HCEC 1CT (cell line): ENCODE measurements around the gene GPR87.

Experiments
- DNase-seq: peaks from one replicate; pipeline ENCODE4 v3.0.0-alpha.2; 2017

Gene GPR87

DNA sequence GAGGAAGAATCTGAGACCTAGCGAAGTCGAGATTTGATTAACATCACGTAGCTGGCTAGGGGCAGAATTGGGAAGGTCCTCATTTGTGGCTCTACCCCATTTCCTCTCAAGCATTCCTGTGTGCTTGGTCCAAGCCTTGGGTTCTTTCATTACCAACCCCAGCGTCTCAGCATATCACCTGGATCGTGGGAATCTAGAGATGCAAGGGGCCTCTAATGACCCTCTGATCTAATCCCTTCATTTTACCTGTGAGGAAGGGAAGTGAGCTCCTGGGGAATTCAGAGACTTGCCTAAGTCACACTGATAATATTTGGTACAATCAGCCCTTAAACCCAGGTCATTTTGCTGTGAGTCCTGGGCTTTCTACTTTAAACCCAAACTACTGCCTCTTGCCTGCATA lies 2.0 kb downstream of the GPR87 start:
- DNase-seq, result no peak

DNA sequence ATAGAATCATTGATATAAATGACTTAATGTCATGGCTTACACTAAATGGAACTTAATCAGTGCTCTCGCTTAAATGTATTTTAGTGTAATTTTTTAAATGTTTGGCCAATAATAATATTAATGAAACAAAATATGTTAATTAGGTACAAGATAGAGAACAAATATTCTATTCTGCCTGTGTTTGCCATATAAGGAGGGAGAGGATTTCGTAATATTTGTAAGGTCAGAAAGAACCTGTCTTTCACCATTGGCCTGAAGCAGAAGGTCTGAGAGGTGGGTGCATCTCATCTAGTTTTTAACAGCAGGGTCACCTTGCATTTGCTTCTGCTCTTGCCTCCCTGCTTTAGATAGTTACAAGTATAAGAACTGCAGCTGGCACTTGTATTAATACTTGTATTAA lies 2.5 kb downstream of the GPR87 start:
- no peak for DNase-seq

DNA sequence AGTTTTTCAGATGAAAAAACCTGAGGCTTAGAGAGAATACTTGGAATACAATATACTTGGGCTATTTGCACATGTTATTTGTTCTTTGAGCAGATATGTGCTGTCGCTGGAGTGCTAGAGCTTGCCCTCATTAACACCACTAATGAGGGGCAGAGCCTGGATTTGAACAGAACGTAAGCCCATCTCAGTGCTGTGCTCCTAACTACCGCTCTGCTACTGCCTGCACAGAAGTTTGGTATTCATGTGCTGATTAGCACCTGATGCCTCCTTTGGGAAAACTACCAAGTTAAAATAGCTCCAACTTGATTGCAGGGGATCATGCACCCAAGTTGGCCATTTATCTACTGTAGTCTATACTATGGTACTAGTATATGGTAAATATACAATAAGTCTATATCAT lies 3.6 kb downstream of the GPR87 start:
- no peak for DNase-seq

DNA sequence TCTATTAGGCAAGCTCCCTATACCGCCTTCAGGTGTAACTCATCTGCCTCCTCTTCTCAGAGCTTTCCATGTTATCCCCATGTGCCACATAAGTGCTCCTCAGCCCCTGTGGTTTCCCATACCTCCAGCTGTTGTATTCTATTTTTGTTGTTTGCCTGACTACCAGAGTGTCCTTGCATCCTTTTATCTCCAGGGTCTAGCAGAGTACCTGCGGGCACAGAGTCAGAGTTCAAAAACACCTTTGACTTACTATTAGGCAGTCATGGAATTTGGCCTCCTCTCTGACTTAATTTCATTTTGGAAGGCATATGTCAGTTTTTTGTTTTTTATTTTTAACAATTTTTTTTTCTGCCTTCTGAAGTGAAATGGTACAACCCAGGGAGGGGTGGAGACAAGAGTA lies 7.1 kb downstream of the GPR87 start:
- no peak for DNase-seq

DNA sequence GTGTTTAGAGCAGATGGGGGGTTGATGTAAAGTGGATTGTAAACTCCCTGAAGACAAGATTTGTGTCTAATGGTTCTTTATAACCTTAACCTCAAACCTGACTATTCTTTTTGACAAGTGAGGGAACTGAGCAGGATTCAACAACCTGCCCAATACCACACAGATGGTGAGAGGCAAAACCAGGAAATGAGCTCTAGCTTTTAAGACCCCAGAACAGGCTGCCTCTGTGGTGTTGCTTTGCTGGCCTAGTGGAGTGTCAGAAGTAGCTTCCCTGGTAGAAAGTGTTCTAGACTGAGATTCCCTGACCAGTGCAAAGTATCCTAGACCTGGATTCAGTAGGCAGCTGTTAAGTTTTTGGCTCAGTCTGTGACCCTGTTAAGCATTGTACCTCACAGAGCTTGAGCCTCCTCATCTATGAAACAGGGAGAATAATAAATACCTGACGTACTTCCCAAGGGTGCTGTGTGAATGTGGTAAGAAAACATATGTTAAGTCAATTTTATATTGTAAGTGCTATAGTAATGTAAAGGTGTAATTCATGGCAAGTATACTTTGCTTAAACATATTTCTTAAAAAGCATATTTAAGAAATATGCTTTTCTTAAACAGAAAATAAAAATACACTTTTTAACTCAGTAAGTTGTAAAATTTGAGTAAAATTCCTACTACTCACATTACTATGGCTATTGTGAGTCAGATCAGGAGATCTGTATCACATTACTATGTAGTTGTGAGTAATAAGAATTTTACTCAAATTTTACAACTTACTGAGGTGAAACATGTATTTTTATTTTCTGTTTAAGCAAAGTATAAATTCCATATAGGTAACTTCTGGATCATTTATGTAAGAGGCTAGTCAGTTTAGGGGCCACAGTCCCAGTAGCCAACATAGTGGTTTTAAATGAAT lies 8.8 kb downstream of the GPR87 start:
- peak; percentile 39 for DNase-seq

DNA sequence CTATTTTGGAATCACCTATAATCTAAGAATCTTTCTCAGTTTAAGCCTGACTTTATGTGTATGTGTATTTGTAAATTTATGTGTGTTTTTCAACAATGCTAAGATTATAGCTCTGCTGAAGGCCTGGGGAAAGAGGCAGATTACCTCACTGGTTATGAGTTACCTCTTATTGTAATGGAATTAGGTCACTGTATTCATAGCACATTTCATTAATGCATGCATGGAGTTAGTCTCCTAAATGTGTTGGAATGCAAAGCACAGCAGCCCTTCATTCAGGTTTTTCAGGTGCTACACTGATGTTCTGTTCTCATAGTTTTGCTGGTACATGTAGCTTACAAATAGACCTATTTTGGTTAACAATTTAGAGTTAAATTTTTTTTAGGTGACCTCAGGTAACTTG lies 9.5 kb downstream of the GPR87 start:
- DNase-seq, result no peak

DNA sequence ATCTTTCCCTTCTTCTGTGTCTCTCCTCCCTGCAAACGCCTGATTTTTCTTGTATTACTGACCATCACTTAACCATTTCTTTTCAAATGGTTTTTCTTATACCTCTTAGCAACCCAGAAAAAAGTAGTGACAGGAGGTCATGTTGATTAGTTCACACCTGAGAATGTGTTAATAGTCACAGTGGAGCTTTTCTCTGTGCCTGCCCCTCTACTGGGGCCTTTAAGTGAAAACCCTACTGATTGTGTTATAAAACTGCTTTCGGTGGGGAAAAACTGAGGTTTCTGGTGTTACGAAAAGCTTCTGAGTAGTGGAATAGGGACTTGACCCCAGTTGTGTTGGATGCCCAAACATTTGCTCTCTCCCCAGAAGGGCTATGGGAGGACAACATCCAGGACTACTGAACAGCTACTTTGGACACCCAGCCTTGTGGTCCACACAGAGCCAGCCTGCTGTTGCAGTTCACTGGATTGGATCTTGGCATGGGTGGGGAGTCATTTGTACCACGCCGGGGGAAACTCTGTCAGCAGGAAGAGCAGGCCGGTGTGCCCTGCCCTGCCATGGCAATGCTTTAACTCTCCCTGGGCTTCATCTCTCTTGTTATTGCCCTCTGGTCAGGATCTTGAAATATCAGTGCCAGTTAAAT lies 10.3 kb downstream of the GPR87 start:
- DNase-seq, result no peak

DNA sequence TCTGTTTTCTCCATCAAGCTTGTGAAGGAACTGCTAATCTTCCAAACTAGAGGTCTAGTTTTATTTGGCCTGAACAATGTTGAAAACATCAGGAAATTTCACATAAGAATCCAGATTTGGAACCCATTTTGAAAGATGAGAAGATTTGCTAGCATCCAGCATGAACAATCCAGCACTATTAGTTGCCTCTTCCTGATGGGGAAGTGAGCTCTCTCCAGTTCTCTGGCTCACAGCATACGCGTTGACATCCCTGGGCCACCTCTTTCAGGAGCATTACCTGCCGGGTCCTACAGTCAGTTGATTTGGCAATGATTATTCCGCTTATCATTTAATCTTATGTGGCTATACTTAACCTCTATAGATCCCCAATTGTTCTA lies 10.9 kb downstream of the GPR87 start:
- DNase-seq, result no peak

DNA sequence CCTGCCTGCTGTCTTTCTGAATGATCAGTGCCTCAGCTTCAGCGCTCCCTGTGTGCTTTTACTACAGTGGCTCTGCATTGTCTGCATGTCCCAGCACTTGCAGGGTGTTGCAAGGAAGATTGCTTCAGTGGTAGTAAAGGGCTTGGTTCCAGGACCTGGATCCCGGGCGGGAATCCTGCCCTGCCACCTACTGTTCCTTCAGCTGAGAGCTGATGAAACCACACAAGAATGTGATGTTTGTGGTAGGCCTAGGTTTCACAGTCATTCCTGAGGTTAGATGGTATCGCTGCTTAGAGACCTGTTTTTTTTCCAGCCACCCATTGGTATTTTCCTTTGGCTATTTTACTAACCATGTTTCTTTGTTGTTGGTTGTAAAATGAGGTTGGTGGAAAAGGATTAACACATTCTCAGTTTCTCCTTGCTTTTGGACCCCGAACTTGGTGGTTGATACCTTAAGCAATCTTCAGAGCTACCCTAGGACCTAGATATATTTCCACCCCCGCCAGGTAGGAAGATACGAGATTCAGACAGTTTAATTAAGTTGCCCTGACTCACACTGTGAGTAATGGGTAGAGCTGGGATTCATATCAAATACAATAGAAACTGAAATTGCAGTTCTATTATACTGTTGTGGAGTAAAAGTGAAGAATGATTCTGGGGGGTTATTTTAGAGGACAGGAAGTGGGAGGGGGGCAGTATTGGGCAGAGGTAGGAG lies 11.4 kb downstream of the GPR87 start:
- peak; percentile 95 for DNase-seq

DNA sequence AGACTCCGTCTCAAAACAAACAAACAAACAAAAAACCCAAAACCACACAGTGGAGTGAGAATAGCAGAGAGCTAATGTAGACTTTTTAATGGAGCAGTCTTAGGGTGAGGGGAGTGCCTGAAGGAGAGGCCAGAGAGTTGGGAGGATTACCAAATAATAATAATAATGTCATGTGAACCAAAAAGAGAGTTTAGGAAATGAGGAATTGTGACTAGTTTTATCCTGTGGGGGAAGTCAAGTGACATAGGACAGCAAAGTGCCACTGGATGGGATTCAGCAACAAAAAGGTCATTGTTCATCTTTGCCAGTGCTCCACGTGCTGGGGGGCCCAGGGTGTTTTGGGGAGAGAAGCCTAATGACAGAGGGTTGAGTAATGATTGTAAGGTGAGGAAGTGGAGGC lies 12.9 kb downstream of the GPR87 start:
- DNase-seq, result no peak

DNA sequence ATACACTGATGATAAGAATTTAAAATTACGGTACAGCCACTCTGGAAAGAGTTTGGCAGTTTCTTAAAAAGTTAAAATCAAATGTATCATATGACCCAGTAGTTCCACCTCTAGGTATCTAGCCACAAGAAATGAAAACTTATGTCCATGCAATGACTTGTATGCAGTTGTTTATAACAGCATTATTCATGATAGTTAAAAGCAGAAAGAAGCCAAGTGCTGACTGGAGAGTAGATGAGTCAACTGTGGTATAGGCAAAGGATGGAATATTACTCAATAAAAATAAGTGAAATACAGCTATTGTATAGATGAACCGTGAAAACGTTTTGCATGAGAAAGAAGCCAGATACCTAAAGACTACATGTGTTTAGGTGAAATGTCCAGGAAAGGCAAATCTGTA lies 14.8 kb downstream of the GPR87 start:
- peak; percentile 90 for DNase-seq

DNA sequence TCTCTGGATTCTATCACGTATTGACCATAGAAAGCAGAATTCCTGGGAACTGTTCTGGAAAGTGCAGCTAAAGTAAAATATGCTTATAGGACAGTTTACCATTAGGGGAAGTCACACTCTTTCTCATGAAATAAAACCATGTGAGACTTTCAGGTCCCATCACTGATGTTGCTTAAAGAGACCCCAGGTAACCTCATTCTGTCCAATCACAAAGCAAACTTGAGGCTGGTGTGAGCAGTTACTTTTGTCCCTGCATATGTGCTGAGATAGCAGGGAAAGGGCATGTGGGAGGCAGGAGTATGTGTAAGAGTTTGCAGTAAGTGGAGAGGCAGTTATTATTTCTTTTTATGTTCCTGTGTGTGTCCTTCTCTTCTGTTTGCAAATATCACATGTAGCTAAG lies 16.1 kb downstream of the GPR87 start:
- DNase-seq, result no peak

DNA sequence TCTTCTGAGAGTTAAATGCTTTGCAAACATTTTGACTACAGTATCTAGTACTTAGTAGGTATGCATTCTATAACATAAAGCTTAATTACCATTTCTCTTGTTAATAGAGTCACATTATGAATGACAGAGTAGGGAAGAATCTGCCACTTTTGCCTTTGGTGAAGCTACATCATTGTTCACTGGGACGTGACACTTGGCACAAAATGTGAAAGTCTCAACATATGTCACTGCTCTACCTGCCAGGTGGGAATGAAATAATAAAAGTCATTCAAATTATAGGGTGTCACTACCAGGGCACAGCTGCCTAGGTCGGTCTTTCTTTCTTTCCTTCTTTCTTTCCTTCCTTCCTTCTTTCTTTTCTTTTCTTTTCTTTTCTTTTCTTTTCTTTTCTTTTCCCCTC lies 17.6 kb downstream of the GPR87 start:
- no peak for DNase-seq

DNA sequence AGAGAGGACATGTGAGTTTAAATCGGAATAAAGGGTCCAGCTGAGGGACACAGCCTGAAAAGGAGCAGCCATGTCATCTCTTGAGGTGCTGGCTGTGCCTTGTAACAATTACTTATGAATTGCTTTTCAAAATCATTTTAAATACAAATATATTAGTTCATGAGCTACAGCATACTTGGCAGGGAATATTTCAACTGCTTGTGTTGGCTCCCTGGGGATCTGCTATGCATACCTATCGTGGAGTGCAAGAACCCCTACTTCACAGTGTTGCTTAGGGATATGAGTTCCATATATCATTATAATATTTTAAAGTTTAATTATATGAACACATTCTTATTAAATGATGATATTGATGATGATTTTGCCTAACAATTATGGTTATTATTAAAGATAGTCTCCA lies 19.2 kb downstream of the GPR87 start:
- no peak for DNase-seq

DNA sequence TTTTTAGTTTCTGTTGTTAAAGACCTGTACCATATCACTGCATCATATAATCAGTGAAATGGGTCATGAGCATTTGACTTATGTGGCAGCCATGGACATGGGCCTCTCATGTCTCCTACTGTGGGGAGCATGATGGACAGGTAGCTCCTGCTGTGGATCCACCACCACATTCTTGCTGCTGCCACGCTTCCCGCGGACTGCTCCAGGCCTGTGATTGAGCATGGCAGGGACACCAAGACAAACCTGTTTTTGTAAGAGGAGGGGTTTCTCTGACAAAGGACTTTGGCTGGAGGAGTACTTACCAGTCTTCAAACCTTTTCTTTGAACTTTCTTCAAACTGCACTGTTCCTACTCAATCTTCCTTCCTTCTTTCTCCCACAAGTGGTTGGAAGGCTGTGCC lies 20.4 kb downstream of the GPR87 start:
- DNase-seq, result no peak

DNA sequence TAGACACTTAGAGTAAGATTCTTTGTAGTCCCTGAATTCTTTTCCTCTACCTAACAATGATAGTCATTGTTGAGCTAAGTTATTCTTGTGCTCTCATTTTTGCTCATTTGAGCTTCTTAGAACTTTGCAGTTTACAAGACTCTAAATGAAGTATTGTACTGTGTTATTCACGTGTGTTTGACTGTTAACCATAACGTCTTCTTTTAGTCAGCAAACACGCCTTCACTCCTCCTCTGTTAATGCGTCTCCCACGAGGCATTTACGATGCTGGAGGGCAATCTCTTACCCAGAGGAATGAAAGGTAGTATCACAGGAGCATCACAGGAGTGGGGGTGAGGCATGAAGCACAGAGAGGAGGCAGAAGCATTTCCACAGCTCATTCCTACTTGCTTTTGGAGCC lies 23.5 kb downstream of the GPR87 start:
- DNase-seq, result no peak

DNA sequence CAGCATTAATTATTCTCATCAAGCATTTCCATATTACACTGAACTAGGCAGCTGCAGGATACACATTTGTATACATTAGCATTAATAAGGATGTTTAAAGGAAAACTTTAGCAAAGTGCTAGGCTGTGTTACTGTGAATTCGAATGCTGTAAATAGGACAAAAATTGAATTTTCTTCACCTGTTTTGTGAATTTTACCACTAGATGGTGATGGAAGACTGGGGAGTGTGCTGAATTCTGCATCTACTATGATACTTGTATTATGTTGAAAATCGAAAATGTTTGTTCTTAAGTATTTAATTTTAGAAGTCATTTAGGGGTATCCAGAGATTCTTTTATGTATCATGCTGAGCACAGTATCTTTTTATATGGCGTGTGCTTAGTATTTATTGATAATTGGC lies 25.9 kb downstream of the GPR87 start:
- peak; percentile 55 for DNase-seq

DNA sequence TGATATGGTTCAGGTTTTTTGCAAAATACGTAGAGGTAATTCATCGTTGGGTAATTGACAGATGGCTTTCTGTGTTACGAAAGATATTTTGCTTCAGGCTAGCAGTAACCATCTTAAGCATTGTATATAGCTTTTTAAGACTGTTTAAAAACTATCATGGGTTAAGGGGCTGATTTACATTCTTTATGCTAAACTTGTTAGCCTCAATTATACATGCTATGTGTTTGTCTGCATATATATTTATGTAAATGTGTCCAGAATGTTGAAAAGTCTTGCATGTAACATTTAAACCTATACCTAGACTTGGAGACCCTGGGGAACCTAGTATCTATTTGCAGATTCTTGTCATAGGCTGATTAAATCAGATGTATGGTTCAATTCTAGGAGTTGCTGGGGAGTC lies 27.2 kb downstream of the GPR87 start:
- DNase-seq, result no peak

DNA sequence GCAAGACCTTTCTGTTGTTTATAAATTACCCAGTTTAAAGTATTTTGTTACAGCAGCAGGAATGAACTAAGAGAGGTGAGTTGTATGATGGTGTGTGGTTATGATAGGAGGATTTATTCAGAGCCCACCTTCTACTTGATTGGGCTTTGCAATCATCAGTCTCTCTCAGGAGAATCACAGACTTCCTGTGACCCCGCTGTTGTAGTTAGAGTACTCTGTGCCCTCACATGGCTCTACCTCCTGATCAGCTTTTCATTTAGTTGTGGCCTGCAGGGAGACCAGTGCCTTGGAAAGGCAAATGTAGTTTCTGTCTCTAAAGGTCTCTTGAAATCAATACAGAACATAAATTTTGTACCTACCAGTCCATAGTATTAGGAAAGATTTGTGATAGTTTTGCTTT lies 30.7 kb downstream of the GPR87 start:
- no peak for DNase-seq

DNA sequence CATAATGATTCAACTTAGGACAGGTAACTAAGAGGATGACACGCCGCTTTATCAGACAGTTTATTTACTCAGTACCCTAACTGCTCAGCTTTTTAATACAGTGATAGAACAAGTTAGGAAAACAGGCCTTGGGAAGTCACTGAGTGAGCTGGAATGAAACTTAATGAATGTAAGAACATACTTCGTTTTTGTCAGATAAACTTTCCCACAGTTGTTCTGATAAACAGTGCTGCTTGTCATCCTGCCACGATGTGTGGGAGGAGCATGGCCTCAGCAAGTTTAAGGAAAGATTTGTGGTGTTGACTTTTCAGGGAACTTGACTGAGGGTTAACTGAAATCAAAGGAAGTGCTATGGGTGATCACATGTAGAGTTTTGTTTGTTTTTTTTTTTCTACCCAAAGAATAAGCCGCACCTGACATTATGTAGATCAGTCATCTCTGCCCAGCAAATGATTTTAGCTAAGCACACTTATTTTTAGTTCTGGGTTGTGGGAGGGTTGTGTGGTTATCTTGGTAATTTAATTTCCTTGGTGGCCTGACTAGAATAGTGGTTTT lies 32.6 kb downstream of the GPR87 start:
- peak; percentile 18 for DNase-seq

DNA sequence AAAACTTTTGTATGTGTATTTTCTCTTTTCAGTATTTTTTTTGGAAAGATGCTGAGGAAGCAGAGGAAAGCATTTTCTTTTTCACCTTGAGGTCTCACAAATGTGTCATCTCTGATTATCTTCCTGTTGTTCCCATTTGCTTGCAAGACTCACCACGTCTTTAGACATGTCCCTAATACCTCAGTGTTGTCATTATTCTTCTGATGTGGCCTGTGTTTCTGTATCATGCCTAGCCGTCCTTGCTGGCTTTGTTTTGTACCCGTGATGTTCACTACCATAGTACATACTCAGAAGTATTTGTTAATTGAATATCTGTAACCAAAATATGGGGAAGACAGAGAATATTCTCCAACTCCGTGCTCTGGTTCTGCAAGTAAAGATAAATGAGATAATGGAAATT lies 33.2 kb downstream of the GPR87 start:
- DNase-seq, result no peak

DNA sequence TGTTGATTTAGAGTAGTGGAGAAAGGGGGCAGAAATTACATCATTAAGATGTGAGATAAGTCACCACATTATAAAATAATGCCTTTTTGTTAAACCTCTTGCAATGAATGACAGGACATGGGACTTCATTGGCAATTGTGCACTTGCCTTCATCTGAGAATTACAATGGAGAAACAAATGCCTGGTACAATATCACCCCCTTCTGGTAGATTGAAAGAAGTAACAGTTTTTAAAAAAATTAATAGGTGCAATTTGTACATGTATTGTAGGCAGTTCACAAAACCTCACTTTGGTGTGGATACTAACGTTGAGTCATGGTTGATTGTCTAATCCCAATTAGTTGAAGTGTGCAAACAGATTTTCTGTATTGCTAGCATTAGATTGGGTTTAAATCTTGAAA lies 33.7 kb downstream of the GPR87 start:
- DNase-seq, result peak; percentile 58

DNA sequence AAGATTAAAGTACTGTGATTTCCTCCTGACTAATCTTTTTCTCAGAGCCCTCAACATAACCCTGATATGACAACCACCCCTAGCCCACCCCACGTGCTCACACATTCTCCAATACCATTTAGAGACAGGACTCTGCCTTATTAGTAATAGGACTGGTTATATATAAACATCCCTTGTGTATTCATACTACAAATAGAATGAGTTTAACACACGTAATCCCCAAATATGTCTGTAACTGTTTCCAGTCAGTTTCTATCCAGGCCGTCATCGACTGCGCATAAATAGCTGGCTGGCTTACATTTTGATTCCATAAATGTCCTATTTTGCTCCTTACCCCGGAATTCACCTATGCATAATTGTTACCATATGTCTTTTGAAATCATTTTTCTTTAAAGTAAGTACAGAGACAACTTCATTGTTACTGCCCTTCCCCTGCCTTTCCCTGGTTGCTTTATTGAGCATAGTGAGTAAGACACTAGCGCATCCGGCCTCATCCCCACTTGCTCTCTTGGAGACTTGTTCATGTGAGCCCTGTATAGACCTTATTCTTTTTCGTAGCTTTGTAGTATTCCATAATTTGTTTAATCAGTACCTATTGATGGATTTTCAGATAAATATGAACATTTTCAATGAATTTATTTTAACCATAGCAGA lies 34.8 kb downstream of the GPR87 start:
- peak; percentile 10 for DNase-seq
